ENCODE data around the gene TJP2. TPM values are rescaled to one million over a fixed set of nuclear protein-coding genes. Genes with fewer than 3 reads are reported as not detected.

TJP2 gene
- 4.5 TPM for total RNA-seq

DNA sequence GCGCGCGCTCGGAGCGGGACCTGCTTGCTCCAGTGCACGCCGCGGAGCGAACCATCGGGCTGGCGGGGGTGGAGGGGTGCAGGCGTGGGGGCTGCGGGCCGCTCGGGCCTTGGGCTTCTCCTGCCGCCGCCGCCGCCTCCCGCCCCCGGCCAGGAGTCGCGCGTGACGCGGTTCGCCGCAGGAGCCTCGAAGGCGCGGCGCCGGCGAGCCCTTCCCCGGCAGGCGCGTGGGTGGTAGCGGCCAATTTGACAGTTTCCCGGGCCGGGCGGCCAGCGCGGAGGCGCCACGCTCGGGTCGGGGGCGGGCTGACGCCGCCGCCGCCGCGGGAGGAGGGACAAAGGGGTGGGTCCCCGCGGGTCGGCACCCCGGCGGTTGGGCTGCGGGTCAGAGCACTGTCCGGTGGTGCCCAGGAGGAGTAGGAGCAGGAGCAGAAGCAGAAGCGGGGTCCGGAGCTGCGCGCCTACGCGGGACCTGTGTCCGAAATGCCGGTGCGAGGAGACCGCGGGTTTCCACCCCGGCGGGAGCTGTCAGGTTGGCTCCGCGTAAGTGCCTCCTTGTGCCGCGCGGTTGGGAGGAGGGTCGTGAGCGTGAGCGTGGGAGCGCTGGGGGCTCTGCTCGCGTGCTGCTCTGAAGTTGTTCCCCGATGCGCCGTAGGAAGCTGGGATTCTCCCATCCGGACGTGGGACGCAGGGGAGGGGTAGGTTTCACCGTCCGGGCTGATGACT is at the start of gene TJP2:
TSS of gene TJP2 (plus strand) at position 387 of the 725 bp plus-strand sequence. CDS start at position 483, 96 bp downstream.
- DNase-seq: peak; percentile 71

DNA sequence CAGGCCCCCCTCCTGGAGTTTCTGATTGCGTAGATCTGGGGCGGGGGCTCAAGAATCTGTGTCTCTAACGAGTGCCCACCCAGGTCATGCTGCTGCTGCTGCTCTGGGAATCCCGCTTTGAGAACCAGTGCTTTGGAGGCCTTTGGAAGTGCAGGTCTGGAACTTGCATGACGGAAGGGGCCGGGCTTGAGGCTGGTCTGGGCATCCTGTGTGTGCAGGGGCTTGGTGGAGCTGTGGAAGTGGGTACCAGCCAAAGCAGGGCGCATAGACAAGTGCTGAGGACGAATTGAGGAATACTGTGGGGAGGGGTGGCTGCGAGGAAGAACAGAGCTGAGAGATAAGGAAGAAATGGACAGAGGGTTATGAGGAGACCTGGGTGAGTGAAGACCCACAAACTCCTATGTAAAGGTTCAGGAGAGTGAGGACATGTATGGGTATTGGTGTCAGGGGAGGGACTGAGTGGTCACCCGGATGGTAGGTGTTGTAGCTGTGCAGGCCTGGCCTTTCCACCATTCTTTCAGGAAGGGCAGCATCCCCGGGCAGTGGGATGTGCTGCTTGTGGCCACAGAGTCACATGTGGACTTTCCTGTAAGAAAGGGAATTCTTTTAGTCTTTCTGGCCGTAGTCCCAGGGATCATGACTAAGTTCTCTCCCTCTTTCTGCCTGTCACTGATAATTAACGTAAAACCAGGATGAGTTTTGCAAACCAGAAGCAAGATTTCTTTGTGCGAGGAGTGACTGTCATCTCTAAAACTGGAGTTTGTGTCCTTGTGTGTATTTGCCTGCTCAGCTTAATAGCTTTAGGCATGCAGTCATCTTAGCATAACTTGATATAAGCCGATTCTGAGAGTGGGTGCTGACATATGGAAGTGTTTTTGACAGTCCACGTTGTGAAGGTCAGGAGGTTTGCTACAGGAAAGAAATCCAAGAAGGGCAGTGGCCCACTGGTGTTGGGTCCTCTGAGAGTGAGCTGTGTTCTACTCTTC is 43.3 kb upstream of the TJP2 start:
- no peak for DNase-seq

DNA sequence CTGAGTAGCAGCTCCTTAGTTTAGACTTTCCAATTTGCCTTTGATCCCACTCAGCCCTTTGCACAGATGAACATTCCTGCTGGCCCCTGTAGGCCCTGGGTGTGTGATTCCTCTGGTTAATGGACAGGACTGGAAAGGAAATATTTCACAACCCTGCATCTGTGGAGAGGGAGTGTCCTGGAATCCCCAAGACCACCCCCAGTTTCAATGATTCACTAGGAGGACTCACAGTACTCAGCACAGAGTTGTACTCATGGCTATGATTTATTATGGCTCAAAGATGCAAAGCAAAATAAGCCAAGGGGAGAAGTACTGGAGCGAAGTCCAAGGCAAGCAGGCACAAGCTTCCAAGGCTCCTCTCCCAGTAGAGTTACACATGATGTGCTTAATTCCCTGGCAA is 42.4 kb upstream of the TJP2 start:
- DNase-seq: no peak

DNA sequence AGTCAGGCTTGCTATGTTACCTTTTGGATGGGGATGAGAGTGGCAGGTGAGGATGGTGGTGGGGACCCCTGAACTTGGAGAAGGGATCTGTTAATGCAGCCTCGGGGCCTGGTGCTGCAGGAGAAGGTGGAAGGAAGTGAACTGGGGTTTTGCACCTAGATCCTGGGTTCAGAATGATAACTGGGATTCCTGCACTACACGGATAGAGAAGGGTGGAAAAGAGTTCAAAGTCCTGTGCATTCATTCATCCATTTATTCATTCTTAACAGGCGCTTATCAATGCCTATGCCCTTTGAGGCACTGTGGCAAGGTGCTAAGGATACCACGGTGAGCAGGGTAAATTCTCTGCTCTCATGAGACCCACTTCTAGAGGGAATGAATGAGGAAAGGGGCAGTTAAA is 41.7 kb upstream of the TJP2 start:
- DNase-seq: no peak

DNA sequence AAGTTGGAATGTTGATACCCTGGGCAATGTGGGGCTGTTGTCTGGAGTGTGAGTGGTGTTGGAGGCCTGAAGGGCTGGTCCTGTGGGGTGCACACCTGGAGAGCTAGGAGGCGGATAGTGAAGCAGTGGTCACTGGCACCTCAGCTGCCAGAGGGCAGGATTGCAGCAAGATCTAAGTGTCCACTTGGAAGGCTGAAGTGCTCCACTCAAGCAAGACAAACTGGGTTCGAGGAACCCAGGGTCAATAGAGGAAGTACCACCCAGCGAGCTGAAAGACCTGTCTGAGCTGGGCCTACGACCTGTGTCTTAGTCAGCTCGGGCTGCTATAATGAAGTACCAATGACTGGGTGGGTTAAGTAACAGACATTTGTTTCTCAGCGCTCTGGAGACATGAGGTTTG is 39.7 kb upstream of the TJP2 start:
- DNase-seq: no peak

DNA sequence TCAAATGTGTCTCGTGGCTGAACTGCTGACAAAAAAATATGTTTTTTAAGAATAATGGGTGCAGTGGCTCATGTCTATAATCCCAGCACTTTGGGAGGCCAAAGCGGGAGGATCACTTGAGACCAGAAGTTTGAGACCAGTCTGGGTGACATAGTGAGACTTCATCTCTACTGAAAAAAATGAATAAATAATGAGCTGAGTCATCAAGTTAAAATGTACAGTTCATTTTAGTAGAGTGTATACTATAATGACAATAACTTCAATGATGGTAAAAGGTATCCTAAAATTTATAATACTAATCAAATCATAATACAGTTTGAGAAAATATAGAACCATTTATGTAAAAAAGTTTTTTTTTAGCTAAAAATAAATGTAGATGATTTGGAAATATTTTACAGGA is 37.9 kb upstream of the TJP2 start:
- no peak for DNase-seq

DNA sequence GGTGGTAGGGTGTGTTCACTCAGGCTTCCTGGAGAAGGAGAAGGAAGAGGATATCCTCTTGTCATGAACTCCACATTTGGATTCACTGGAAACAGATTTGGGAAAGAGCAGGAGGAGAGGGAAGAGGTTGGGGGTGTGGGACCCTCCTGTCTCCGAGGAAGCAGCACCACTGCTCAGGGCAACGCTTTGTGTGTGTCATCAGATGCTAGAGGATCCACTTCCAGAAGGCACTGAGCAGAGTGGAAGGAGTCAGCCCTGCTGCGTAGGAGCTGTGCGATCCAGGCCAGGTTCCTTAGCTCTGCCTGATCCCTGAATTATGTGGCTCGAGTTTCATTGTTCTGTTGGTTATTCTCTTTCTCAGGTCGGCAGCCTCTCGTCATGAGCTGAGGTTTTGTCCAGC is 37.3 kb upstream of the TJP2 start:
- no peak for DNase-seq

DNA sequence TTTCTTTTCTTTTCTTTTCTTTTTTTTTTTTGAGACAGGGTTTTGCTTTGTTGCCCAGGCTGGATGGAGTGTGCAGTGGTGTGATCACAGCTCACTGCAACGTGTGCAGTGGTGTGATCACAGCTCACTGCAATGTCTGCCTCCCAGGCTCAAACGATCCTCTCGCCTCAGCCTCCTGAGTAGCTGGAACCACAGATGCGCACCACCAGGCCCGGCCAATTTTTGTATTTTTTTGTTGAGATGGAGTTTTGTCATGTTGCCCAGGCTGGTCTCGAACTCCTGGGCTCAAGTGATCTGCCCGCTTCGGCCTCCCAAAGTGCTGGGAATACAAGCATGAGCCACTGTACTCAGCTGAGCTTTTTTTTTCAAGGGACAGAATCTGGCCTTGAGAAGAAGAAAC is 36.8 kb upstream of the TJP2 start:
- no peak for DNase-seq

DNA sequence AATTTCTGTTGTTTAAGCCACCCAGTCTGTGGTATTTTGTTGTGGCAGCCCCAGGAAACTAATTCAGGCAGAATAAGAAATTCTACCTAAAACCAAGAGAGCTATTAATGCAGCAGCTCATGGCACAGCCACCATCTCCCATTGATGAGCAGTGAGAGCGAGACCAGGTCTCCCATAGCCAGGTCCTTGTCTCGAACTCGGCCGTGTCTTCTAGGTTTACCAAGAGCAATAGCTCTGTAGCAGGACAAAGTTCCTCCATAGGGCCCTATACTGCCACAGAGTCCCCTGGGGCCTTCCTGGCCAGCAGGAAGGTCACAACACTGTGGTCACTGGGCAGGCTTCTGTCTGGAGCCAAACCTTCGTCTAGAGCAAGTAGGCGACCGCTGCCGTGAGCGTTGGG is 34.5 kb upstream of the TJP2 start:
- no peak for DNase-seq

DNA sequence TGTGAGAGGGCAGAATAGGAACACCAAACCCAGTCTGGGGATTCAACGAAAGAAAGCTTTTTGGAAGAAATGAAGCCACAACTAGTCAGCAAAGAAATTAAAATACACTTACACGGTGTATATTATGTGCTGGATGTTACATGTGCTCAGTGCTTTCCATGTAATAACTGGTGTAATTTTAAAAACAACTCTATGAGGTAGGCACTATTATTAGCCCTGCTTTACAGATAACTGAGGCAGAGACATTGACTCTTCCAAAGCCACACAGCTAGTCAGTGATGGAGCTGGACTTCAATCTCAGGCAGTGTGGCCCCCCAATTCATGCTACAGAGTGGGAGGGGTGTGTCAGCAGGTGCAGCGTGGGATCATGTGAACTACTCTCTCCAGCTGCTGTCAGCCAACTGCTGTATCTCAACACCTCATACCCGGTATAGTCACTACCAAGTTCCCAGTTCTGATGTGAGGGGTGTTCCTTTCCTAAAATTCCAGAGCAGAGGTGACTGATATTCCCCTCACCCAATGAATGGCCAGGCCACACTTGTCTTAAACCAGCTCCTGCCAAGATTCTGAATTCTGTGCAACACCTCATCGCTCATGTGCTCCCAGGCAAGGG is 33.8 kb upstream of the TJP2 start:
- no peak for DNase-seq

DNA sequence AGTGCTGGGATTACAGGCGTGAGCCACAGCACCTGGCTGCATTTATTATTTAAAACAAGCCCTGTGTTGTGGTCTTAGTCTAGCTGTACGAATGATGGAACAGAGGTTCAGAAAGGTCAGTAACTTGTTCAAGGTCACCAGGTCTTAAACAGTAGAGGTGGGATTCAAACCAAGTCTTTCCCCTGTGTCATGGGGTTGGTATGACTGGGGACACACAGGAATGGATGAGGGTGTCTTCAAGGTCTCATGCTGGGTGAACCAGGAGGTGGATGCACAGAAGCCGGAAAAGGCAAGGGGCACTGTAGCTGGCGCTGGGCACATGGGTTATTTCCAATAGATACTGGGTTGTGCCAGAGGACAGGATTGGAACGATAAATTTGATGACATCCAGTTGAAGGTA is 32.2 kb upstream of the TJP2 start:
- DNase-seq: no peak

DNA sequence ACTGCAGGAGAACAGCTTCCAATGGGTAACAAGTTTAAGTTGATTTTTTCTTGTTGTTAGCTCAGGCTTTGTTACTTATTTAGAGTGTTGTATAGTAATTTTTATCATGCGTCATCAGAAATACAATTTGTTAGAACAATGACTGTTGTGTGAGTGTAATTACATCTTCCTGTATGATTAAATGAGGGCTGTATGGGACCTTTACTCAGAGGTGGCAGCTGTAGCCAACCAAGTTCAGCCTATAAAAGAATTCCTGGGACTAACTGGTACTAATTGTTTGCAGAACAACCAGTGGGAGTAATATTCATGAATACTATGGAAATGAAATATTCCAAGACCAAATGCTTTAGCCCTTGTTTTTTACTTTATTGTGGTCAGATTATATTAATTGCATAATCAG is 30.8 kb upstream of the TJP2 start:
- no peak for DNase-seq

DNA sequence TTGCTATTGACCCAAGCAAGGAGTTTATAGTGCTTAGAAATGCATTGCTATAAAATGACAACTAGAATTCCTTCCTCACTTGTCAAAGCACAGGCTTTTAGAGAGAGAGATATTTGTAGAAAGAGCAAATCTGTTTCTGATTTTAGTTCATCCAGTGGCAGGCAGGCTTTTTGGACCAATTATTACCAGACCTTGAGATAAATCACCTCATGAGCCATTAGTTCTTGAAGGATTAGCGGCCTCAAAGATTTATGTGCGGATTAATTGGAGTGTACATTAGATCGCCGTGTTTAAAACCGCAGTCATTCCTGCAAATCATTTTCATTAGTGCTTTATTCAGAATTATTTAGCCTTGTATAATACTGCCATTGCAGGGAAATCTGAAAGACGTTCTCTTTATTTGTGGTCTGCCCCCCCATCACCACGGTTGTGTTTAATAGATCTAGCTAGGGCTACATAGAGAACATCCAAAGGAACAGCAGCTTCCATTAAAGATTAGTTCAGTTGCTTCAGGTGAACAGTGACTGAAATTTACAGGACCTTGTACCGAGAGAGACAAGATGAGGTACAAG is 28.8 kb upstream of the TJP2 start:
- DNase-seq: no peak

DNA sequence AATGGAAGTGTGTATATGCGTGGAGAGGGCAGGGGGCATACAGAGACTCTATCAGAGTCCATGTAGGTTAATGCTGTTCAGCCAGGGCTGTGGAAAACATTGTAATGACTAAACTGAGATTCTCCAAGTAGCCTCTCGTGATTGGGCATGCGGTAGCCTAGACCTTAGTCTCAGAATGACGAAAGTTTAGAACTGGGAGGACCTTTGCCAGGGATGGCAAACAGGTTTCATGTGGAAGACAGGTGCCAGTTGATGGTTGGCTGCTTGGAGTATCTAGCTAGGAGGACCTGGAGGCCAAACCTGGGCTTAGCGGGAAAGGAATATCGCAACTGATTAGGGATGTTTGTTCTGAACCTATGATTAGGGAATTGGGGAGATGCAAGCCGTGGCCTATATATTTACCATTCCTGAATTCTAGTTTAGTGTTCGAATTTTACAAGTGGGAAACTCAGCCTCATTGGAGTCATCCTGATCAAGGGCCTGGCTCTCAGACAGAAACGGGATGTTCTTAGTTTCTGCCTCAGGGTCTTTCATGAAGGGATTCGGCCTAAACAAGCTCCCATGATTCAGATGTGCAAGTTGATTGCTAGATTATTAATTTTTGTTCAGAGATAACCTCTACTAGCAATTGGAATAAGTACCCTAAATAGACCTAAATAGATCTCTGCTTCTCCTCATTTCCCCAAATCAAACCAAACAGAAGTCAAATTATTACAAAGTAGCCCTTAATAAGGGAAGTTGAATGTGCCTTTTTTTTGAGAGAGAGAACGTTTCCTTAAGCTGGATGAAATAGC is 26.8 kb upstream of the TJP2 start:
- no peak for DNase-seq

DNA sequence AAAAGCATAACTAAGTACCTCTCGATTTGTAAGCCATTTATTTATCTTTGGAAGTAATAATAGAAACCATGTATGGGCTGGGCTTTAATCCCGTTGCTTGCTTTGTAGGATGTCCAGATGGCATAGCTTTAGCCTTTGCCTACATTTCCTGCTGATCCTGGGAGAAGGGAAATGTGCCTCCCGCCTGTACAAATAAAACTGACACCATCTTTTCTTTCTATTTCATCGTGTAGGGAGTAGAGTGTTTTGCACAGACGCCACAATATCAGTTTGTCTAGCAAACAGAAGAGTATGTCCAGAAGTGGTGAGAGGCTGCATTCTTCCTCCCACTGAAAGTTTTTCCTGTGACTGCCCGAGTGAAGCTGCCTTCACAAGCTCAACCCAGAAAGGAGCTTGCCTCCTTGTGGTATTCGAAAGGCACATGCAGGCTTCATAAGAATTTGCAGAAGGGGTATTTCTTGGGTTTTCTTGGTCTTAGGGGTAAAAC is 24.7 kb upstream of the TJP2 start:
- peak; percentile 3 for DNase-seq

DNA sequence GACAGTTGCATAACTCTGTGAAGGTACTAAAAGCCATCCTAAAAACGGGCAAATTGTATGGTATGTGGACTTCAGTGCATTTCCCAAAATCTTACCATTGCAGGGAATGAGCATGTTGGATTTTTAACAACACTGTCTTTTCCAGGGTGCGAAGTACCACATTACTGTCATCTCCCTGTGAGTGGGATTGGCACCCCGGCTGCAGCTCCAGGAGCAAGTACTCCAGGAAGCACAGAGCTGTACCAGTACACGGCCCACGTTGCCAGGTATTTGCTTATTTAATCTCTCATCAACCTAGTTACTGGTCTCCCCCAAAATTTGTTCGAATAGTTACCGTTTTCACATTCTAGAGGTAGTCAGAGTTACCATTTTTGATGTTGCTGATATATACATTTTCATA is 22.6 kb upstream of the TJP2 start:
- no peak for DNase-seq

DNA sequence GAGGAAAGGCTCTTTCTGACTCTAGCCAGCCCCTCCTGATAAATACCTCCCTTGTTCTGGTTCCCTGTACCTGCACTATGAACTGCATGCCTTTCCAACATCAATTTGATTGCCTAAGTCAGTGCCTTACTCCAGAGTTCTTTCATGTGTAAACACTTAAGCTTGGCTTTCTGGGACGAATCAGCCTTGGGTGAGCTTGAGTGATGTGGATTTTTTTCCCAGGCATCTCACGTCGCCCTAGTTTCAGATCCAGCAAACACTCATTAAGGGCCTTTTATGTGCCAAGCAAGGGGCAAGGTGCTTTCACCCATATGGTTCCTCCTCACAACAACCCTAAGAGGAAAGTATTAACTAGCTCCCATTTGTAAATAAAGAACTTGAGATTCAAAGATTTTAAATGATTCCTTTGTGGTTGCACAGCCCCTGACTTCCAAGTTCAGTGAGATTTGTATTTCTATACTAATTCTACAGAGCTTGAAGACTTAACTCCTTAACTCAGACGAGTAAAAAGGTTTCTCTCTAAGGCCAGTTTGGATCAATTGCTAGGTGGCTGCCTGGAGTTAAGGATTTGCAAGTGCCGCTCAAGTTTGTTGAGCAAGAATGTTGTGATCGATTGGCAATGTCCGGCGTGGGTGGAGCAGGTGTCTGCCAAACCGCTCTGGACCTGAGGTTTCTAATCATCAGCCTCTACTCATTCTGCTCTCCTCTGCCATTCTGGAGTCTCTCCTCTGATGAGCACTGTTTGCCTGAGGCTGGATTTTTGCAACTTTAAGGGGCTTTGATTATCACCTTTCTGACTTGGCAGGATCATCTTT is 20.2 kb upstream of the TJP2 start:
- no peak for DNase-seq

DNA sequence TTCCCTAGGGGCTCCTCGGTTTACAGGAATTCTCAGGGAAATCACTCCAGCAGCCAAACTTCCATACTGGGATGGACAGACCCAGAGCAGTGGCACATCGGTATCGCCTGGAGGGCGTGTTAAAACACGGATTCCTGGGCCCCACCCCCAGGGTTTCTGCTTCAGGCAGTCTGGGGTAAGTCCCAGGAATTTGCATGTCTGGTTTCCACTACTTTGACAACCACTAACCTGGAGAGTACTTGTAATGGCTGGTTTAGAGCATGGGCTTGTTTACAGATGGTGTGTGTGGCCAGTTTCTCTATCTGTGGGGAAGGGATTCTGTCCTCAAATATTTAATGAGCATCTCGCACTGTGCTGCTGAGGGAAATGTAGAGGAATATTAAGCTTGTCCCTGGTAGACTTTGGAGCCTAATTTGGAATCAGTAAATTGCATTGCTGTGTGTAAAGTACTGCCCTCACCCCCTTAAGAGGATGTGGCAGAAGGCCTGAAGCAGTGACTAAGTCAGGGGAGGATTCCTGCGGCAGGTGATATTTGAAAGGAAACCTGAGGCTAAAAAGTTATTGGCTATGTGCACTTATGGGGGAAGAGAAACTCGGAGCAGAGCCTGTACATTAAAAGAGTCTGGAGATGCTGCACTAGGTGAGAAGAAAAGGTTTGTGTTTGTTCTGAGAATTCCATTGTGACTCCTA is 18.6 kb upstream of the TJP2 start:
- no peak for DNase-seq

DNA sequence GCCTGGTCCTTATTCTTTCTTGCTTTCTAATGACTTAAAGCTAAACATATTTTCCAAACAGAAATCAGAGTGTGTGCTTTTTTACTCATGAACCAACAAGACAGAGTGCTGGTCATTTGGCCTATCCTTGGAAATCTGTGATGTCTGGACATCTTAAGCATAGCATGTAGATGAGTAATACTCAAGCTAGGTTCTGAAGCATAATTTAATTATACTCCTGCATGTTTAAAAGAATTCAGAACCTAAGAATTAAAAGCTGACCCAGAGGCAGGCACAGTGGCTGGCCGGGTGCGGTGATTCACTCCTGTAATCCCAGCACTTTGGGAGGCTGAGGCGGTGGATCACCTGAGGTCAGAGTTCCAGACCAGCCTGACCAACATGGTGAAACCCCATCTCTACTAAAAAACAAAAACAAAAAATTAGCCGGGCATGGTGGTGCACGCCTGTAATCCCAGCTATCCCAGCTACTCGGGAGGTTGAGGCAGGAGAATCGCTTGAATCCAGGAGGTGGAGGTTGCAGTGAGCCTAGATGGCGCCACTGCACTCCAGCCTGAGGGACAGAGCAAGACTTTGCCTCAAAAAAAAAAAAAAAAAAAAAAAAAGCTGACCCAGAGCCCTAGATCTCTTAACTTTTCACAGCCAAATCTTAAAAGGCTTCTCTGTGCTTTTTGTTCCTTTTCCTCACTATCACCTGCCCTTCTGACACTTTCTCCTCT is 16.2 kb upstream of the TJP2 start:
- DNase-seq: no peak

DNA sequence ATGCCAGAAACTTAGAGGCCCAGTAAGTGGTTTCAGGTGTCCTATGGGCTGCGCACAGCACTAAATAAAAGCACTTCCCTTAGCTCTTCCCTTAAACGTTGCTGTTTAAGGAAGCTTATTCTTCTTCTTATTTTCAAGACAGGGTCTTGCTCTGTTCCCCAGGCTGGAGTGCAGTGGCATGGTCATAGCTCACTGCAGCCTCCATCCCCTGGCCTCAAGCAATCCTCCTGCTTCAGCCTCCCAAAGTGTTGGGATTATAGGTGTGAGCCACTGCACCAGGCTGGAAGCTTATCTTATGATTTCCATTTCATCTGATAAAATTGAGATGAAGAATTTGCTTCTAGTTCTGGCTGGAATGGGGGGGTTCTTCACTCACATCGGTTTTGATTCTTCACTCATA is 15.6 kb upstream of the TJP2 start:
- DNase-seq: no peak

Data from occipital lobe (tissue), 2 donors.